HK-2 (cell line): Measurements from ENCODE around the gene NAT9.

Source experiments
- DNase-seq: peaks from one replicate; pipeline ENCODE4 v3.0.0-alpha.2; 2018; ENCODE audit not compliant: unreplicated experiment

Gene NAT9

DNA sequence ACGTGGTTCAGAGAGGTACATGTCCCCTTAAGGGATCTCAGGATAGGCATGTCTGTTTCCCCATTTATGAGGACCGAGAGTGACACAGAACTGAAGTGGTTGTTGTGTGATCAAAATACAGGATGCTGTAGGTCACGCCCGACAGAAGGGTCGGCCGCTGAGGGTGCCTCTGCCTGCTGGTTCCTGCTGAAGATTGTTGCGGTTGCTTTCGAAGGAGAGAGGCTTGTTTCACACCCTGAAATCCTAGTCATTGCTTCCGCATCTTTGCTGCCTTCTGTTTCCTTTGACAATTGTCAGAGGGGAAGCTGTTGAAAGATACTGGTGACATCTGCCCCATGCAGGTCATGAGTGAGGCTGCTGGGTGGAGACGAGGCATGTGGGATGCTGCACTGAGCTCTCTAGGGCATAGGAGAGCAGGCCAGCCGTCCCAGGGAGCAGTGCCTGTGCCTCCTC is 3.8 kb upstream of the NAT9 start:
- no peak for DNase-seq

DNA sequence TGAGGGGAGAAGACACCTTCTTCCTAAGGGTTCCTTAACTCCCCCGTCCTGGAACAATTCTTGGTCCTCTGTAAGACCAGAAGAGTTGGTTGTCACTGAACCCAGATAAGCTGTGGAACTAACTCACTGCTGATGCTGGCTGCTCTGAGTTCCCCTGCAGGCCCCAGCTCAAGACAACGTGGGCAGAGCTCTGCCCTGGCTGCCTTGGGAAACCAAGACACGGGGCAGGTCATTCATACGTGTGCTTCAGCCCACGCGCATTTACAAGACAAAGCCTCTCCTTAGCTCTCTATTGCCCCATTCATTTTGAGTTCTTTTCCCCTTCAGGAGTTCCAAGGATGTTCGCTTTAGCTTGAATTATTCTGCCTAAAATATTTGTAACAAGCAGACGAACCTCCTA is 3.4 kb upstream of the NAT9 start:
- DNase-seq: no peak

DNA sequence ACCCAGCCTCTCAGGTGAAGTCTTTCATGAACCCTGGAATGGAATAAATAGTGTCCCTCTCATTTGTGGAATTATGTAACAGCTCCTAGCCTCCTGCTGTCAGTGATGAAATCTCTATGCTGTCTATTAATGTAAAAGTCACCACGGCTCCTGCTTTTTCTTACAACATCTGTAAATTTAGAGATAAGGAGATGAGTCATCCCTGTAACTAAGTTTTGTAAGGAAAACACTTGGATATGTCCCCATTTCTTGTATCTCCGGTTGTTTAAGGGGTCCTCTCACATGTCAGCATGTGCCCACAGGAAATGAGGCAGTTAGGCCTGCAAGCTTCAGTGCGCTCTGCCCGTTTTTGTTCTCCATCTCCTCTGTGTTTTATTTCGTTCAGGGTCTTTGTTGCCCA is 2.8 kb upstream of the NAT9 start:
- DNase-seq: no peak

DNA sequence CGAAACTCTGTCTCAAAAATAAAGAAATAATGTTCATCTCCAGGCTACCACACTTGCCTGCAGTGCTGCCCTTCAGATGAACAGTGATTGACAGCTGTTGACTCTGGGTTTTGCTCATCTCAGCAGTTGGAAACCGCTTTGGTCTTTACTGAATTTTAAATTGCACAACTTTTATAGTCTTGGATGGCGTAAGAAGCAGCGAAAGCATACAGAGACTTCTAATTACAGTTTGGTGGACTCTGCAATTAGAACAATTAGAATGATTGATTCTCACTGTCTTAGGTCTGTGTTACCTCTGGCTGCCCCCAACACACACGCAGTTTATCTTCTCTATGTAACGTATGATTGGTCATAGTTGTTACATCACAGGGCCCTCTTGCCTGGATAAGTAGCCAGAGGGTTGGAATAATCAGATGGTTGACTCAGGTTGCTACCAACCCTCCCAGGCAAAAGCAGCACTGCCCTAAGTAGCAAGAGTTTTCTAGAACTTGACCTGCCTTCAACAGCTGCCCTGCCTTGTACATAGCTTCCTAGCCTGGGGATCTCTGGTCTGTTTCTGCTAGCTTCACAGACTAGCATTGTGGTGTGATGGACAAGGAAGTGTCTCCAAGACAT is 1.9 kb upstream of the NAT9 start:
- no peak for DNase-seq

DNA sequence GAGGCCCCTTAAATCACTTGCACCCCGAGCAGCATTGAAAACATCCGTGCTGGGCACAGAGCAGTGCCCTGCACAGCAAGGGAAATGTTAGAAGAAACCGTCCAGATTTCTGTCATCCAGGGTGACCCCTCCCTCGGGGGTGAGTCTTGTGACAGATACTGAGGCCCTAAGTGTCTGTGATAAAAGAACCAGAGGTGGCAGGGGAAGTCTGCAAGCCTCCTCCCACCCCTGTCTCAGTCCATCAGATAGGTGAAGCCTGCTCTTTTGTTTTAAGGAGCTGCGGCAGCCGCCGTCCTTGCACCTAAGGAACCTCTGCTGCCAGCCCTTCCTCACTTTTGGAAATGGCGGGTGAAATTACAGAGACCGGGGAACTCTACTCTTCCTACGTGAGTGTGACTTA is 845 bp upstream of the NAT9 start:
- no peak for DNase-seq

DNA sequence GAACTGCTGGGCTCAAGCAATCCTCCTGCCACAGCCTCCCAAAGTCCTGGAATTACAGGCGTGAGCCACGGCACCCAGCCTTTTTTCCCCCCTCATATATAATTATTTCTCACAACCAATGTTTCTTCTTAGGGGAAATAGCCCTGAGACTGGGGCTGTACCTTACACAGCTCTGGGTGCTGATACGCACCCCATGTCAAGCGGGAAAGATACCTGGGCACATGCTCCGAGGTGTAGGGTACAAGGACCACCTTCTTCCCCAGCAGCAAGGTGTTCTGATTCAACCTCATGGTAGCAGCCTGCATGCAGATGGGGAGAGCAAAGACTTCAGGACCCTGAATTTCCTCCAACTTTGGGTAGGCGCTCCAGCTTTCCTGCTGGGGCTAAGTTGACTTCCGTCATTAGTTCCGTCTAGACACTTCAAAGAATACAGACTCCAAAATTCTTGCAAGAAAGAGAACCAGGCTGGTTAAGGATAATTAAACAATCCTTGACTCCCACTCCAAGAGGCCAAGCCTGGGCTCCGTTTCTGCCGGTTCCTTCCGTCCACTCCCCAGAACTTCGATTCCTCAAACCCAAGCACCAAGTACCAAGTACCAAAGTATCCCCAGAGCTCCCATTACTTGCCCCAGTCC is 619 bp downstream of the NAT9 start:
- DNase-seq: no peak

DNA sequence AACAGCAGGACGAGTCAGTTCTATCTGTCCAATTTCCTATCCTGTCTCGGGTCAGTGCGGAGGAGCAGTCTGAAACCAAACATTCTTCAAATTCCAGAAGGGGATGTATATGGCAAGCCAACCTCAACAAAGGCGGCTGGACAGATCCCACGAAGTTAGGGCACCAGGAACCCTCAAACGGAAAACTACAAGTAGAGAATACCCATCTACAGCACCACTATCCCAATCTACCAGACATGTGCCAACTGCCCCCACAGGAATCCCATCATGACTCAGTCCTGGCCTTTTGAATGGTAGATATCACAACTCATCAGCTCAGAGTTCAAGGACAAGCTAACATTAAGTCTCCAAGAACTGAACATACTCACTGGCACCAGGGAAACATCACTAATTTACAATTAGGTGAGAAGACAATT is 2.3 kb downstream of the NAT9 start:
- no peak for DNase-seq

DNA sequence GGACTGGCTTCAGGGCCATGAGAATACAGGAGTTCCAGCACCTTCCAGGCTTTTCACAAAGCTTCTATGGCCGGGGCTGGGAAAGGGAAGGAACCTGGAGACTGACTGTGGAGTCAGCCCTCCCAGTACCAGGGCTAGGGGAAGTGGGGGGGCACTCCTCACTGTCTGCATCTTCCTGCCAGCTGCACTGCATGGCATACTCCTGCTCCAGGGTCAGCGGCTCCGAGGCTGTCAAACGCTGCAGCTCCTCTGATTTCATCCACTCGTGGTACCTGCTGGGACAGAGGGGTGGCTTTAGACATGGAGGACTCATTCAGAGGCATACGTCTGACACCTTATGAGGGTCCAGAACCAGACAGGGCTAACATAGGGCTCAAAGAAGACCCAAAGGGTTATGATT is 2.7 kb downstream of the NAT9 start:
- no peak for DNase-seq

DNA sequence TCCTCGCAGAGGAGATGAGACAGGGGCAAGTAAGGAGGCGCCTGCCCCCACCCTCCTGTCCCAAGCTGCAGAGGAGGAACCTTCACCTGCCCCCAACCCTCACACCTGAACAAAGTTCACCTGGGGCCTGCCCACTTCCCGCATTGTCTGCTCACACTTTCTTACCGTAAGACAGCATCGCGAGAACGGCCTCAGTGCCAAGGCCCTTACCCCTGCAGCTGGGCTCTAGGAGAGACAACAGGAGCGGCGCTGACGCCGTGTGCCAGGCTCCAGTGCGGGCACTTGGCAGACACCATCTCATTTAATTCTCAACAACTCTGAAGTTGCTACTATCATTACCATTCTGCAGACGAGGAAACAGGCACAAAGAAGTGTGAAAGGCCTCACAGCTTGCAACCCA is 4.1 kb downstream of the NAT9 start:
- DNase-seq: no peak

DNA sequence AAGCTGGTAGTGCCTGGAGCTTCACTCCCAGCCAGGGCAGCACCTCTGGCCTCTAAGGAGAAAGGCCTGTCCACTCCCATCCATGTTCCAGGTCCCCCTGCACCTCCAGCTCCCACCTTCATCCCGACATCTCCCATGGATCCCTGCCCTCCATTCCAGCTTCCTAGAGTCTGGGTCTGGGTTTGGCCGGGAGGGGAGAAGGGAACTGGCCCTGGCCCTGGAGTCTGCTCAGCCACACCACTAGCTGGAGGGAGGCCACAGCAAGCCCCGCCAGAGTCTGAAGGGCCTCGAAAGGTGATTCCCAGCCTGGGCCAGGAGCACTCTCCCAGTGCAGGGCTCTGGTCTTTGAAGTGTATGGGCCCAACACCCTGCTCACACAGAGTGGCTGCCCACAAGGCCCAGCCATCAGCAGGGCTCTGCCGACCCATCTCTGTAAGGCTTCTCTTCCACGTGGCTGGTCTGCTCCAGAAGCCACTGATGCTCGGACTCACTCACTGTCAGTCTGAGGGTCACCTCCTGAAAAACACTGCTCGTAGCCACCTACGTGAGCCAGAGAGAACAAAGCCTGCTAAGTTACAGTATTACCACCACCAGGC is 4.7 kb downstream of the NAT9 start:
- DNase-seq: no peak

DNA sequence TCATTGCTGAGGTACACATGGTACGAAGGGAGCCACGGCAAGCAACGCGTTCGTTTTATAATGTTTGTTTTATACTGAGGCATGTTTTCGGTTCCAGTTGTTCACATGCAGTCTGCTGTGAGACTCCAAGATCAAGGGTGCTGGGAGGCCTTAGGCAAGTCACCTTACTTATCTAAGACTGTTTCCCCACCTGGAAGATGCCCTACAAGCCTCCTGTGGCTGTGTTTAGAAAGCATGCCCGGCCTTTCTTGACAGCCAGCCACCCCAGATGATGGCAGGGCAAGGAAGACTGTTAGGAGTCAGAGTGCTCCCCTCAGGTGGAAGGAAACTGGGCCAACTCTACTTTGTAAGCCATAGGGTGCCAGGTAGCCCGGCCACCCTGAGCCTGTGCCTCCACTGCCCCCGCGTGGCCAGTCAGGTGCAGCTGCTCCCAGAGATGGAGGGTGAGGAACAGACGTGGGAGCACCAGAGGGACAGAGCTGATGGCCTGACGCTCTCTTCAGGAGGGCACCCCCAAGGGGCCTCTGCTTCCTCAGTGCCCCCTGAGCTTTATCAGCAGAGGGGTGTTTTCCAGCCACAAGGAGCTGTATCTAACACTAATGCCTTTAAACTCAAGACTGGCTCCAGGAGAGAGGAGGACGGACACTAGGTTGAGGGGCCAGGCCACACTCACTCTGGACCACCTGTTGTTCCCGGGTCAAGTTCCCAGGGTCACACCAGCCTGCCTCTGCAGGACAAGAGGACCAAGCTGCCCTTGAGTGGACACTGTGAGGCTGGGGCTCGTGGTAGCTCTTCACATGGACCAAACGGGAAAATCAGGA is 5.4 kb downstream of the NAT9 start:
- DNase-seq: no peak

DNA sequence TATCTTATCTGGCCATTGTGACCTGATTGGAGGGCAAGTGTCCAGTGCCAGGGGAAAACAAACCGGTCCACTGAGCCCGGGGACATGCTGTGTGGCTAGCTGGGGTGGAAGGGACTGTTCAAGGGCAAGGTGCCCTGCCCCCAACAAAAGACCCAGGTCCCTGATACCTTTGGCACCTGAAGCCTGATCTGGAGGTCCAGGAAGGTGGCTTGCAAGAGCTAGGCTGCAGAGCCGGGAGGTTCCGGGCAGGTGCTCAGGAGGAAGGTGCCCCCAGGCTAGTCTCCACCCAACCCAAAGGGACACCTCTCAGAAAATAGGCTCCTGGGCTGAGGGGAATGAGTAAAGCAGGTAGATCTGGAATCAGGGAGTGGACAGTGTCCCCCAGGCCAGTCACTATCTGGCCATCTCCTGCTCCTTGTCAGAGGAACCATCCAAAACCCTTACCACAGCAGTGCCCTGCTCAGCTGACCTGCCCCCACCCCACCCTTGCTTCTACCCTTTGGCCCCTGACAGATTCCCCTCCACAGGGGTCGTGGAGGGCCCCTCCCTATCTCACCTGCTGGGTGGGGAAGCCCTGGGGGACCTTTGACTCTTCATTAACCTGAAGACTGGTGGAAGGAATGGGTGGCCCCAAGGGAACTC is 6.2 kb downstream of the NAT9 start:
- DNase-seq: no peak

DNA sequence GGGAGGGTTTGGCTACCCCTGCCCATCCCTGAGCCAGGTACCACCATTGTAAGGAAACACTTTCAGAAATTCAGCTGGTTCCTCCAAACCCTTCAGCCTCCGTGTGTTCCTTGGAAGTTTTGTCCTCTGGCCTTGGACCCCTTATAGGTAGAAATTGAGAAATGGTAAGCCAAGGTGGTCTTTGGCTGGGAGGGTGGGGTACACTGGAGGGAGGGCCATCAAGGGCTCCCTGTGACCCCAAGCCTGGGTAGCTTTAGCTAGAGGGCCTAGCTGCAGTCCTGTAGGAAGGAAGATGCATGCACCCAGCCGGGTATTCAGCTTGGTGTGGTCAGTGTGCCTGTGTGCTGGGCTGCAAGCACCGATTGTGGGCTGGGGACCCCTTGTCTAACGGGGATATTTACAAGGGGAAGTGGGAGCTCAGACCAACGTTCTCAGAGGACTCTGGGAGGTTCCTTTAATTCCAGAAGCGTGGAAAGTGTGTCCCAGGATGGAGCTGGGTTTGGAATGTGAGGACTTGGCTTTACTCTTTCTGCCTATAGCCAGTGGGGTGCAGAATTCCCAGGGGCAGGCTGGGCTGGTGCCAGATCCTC is 6.8 kb downstream of the NAT9 start:
- DNase-seq: no peak

DNA sequence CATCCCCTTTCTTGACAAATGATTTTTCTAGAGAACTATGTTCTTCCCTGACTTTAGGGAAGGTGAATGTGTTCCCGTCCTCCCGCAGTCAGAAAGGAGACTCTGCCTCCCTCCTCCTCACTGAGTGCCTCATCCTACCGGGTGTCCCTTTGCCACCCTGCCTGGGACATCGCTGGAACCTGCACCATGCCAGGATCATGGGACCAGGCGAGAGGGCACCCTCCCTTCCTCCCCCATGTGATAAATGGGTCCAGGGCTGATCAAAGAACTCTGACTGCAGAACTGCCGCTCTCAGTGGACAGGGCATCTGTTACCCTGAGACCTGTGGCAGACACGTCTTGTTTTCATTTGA is 7.4 kb downstream of the NAT9 start:
- no peak for DNase-seq

DNA sequence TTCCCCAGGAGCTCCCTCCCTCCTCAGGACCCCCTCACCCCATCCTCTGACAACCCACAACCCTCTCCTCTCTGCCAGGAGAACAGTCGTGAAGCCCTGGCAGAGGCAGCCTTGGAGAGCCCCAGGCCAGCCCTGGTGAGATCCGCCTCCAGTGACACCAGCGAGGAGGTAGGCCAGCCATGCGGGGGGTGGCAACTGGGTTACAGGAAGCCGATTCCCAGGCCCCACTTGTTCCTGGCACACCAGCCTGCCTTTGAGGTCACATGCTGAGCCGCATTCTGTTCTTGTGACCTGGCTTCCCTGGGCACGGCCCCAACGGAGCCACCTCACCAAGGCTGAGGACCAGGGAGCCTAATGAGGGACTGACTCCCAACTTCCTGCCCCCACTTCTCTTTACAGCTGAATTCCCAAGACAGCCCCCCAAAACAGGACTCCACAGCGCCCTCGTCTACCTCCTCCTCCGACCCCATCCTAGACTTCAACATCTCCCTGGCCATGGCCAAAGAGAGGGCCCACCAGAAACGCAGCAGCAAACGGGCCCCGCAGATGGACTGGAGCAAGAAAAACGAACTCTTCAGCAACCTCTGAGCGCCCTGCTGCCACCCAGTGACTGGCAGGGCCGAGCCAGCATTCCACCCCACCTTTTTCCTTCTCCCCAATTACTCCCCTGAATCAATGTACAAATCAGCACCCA is 7.9 kb downstream of the NAT9 start:
- peak; percentile 47 for DNase-seq

DNA sequence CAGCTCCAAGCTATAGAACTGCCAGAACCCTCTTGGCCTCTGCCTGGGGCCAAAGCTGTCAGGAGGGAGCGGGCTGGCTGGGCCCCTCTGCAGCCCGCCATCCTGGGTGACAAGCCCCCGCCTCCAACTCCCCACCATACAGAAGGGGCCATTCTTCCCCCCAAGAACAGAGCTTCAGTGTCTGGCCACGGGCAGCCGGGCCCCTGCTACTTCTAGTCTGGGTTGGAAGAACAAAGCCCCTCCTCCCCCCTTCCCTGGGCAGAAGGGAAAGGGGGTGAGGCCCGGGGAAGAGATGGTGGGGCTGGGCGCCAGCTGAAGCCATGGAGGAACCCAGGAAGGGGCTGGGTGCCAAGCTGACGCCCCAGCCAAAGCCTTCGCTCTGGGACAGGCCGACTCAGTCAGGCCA is 9.0 kb downstream of the NAT9 start:
- no peak for DNase-seq

DNA sequence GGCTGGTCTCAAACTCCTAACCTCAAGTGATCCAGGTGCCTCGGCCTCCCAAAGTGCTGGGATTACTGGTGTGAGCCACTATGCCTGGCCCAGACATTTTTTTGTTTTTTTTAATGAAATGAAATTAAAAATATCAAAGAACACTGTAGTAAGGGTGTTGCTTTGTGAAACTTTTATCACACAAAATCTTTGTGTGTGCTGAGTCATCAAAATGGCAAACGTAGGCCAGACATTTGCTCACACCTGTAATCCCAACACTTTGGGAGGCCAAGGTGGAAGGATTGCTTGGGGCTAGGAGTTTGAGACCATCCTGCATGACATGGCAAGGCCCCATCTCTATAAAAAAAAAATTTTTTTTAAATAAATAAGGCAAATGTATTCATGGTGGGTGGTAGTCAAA is 9.7 kb downstream of the NAT9 start:
- no peak for DNase-seq

DNA sequence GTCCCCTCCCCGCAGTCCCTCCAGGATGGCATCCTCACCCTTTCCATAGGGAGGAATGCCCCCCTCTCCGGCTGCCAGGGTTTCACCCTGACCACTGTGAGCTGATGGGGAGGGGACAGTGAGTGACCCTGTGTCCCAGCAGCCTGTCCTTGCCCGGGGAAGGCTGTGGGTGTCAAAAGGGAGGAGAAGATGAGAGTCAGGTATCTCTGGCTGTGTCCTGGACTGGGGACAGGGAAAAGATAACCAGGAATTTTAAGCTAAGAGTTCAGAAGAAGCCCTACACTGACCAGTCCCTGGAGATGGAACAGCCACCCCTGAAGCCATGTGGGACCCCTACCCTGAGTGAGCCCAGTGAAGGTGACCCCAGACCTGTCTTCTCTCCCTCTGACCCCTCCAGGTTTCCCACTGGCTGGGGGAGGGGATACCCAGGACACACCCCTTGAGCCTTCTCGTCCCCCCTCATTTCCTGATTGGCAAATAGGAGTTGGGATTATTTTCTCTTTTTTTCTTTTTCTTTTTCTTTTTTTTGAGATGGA is 11.3 kb downstream of the NAT9 start:
- no peak for DNase-seq

DNA sequence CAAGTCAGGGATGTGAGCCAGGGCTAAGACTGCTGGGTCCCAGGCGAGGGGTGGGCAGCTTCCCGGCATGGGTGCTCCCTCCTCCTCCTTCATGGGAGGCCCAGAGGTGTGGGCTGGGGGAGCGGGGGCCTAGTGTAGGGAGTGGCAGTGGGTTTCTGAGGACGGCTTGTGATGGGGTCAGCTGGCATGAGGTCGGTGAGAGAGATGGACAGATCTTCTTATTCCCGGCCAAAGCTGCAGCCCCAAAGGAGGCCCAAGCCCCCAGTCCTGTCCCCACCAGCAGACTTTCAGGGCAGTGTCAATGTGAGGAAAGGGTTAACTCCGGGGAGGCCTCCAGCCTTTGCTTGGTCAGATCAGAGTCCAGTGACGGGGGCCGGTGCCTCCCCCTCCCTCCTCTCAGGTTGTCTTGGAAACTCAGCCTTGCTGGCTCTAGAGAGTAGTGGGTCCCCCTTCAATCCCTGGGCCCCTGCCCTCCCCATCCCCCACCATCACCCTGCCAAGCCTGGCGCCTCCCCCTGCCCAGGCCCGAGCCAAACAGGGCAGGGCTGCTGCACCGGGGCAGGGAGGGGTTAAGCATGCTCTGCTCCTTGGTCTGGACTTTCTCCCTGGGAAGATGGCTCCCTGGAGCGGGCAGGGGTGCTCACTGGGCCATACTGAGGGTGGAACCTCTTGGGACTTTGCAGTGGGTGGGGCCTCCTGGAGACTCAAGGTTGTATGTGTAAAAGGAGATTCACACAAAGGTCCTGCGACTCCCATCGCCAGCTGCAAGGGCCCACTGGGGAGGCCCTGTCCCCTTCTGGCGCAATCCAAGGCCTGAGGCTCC is 12.4 kb downstream of the NAT9 start:
- DNase-seq: no peak

DNA sequence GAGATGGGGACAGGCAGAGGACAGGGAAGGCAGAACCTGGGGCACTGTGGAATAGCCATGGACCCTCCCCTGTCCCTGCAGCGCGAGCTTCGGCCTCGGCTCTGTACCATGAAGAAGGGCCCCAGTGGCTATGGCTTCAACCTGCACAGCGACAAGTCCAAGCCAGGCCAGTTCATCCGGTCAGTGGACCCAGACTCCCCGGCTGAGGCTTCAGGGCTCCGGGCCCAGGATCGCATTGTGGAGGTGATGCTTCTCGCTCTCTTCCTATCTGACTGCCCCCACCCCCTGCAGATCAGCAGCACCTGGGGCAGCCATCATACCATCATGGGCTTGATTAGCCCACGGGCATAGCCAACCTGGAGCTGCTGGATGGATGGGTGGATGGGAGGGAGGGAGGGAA is 14.2 kb downstream of the NAT9 start:
- no peak for DNase-seq
